HEK293 (cell line): ENCODE measurements around the gene WDR76.

ENCODE experiments used
- CTCF ChIA-PET: fragments of 350-600 bp; formaldehyde crosslinking; extraction: SDS; loops from one replicate; lab custom pipeline; 2021; ENCODE audit warnings: antibody characterized with exemption; lab: Yijun Ruan, JAX
- POLR2A ChIA-PET: fragments of 300-600 bp; formaldehyde crosslinking; extraction: SDS; loops from one replicate; lab custom pipeline; 2020; ENCODE audit warnings: antibody characterized with exemption, inconsistent platforms; lab: Yijun Ruan, JAX
- H3K27ac ChIP-seq: fragments of 200-500 bp; sonication (Bioruptor generic); 2 replicates; pipeline ENCODE4 v1.5.1; 2014; ENCODE audit warnings: low read depth, low read length, control low read depth, inconsistent platforms; ENCODE audit errors: extremely low read depth
- H3K36me3 ChIP-seq, 2 experiments: fragments of 200-500 bp in 1 of 2; sonication (Bioruptor generic) in 1 of 2; 1 replicate in 1 of 2; 2 replicates in 1 of 2; pipeline ENCODE4 v1.5.1; 2014 to 2017; ENCODE audit warnings: inconsistent platforms in 2 of 2, low read length in 2 of 2; ENCODE audit not compliant: control insufficient read depth in 2 of 2, insufficient read depth in 1 of 2
- H3K4me1 ChIP-seq: fragments of 200-500 bp; sonication (Bioruptor generic); 2 replicates; pipeline ENCODE4 v1.5.1; 2014; ENCODE audit warnings: mild to moderate bottlenecking, low read length, inconsistent platforms; ENCODE audit not compliant: control insufficient read depth, insufficient read depth
- H3K4me3 ChIP-seq: 2 replicates; pipeline ENCODE4 v1.5.1; 2011; ENCODE audit warnings: low read depth, mild to moderate bottlenecking, control low read depth, low read length, moderate library complexity
- H3K9me3 ChIP-seq: fragments of 200-500 bp; sonication (Bioruptor generic); 2 replicates; pipeline ENCODE4 v1.5.1; 2014; ENCODE audit warnings: low read depth, low read length, inconsistent platforms; ENCODE audit not compliant: control insufficient read depth, insufficient read depth
- BCL11A ChIP-seq: fragments of 450-650 bp; formaldehyde crosslinking; IDR thresholded peaks from 2 replicates; pipeline ENCODE4 v1.5.1; 2016; ENCODE audit warnings: low read depth, missing biosample characterization, missing genetic modification characterization
- GLIS2 ChIP-seq: fragments of 450-650 bp; formaldehyde crosslinking; IDR thresholded peaks from 2 replicates; pipeline ENCODE4 v1.5.1; 2016; ENCODE audit warnings: missing biosample characterization, missing genetic modification characterization
- HOXD13 ChIP-seq: sonication (generic); formaldehyde crosslinking; IDR thresholded peaks from 2 replicates; pipeline ENCODE4 v1.8.0; 2022; ENCODE audit warnings: missing genetic modification reagents, borderline replicate concordance
- IKZF3 ChIP-seq: fragments of 450-650 bp; IDR thresholded peaks from 2 replicates; pipeline ENCODE4 v1.5.0; 2018; ENCODE audit warnings: missing biosample characterization, mild to moderate bottlenecking, missing genetic modification characterization, moderate library complexity
- REST ChIP-seq: fragments of 450-650 bp; formaldehyde crosslinking; IDR thresholded peaks from 2 replicates; pipeline ENCODE4 v1.5.1; 2016; ENCODE audit warnings: missing biosample characterization, missing genetic modification characterization
- ZBTB17 ChIP-seq: fragments of 450-650 bp; formaldehyde crosslinking; IDR thresholded peaks from 2 replicates; pipeline ENCODE4 v1.5.1; 2016; ENCODE audit warnings: missing biosample characterization, missing genetic modification characterization
- ZEB2 ChIP-seq: fragments of 450-650 bp; formaldehyde crosslinking; IDR thresholded peaks from 2 replicates; pipeline ENCODE4 v1.5.1; 2016; ENCODE audit warnings: missing biosample characterization, missing genetic modification characterization
- ZFP37 ChIP-seq: fragments of 450-650 bp; formaldehyde crosslinking; IDR thresholded peaks from 2 replicates; pipeline ENCODE4 v1.5.1; 2016; ENCODE audit warnings: missing biosample characterization, missing genetic modification characterization
- ZFP41 ChIP-seq: fragments of 450-650 bp; formaldehyde crosslinking; IDR thresholded peaks from 2 replicates; pipeline ENCODE4 v1.5.1; 2016; ENCODE audit warnings: missing biosample characterization, missing genetic modification characterization, borderline replicate concordance
- ZNF214 ChIP-seq: fragments of 450-650 bp; formaldehyde crosslinking; IDR thresholded peaks from 2 replicates; pipeline ENCODE4 v1.5.1; 2017; ENCODE audit warnings: missing biosample characterization, mild to moderate bottlenecking, missing genetic modification characterization, borderline replicate concordance
- ZNF311 ChIP-seq: fragments of 450-650 bp; formaldehyde crosslinking; IDR thresholded peaks from 2 replicates; pipeline ENCODE4 v1.5.1; 2017; ENCODE audit warnings: missing biosample characterization, missing genetic modification characterization, borderline replicate concordance
- ZNF341 ChIP-seq: fragments of 450-650 bp; formaldehyde crosslinking; IDR thresholded peaks from 2 replicates; pipeline ENCODE4; 2016; ENCODE audit warnings: low read depth, missing biosample characterization, missing genetic modification characterization
- ZNF366 ChIP-seq: fragments of 450-650 bp; formaldehyde crosslinking; conservative IDR thresholded peaks from 2 replicates; pipeline ENCODE4 v1.5.1; 2016; ENCODE audit warnings: missing biosample characterization, missing genetic modification characterization
- ZNF501 ChIP-seq: fragments of 450-650 bp; formaldehyde crosslinking; IDR thresholded peaks from 2 replicates; pipeline ENCODE4 v1.5.1; 2016; ENCODE audit warnings: missing biosample characterization, missing genetic modification characterization
- ZNF521 ChIP-seq: fragments of 450-650 bp; formaldehyde crosslinking; IDR thresholded peaks from 2 replicates; pipeline ENCODE4 v1.5.1; 2017; ENCODE audit warnings: missing biosample characterization, mild to moderate bottlenecking, missing genetic modification characterization
- ZNF549 ChIP-seq: fragments of 450-650 bp; IDR thresholded peaks from 2 replicates; pipeline ENCODE4 v1.5.1; 2018; ENCODE audit warnings: missing biosample characterization, missing genetic modification characterization, mild to moderate bottlenecking, inconsistent platforms, moderate library complexity
- ZNF560 ChIP-seq: fragments of 450-650 bp; formaldehyde crosslinking; IDR thresholded peaks from 2 replicates; pipeline ENCODE4 v1.5.1; 2017; ENCODE audit warnings: missing biosample characterization, missing genetic modification characterization, borderline replicate concordance
- ZNF654 ChIP-seq: fragments of 450-650 bp; formaldehyde crosslinking; IDR thresholded peaks from 2 replicates; pipeline ENCODE4 v1.5.1; 2016; ENCODE audit warnings: low read depth, missing biosample characterization, missing genetic modification characterization
- ZSCAN23 ChIP-seq: fragments of 450-650 bp; formaldehyde crosslinking; IDR thresholded peaks from 2 replicates; pipeline ENCODE4 v1.5.1; 2016; ENCODE audit warnings: missing biosample characterization, missing genetic modification characterization
- TF ChIP-seq, protein P1 (sequence below): fragments of 450-650 bp; formaldehyde crosslinking; IDR thresholded peaks from 2 replicates; pipeline ENCODE4 v1.5.1; 2016; ENCODE audit warnings: missing biosample characterization, missing genetic modification characterization

WDR76 gene

DNA sequence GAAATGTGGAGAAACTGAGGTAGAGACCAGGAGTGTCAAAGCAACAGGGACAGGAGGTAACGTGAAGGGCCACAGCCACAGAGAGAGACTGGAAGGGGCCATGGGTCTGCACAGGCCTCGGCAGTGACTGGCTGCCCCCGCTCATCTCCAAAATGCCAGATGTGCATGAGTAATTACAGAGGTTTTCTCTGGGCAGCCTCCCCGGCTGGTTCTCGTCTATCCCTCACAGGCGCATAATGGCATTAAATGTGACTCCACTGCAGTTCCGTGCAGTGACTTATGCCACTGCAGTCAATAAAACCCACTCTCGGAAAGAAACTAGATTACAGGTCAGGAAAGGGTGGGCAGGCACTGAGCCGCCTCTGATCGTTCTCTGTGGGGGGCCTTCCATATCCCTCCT lies 74.7 kb downstream of the WDR76 start:
- ChIA-PET POLR2A (no interaction called here), CTCF (interaction anchor here (0.6 to 0.7 kb wide), 3 partner anchors 21 to 128 kb away, joined by 3 to 4 read pairs (median 4); no protein-coding TSS in a partner anchor)
- Histone ChIP-seq H3K36me3 (peaks cover 0 to 6% of the 10 kb centered on the region in 2 experiments; a peak in 2 of 3 replicates), H3K9me3 (no peaks in the 10 kb centered on the region), H3K4me1 (no peaks in the 10 kb centered on the region), H3K4me3 (no peak overlapping the region), H3K27ac (no peak overlapping the region)
- no peak for TF ChIP-seq BCL11A (tag by site-specific recombination)

DNA sequence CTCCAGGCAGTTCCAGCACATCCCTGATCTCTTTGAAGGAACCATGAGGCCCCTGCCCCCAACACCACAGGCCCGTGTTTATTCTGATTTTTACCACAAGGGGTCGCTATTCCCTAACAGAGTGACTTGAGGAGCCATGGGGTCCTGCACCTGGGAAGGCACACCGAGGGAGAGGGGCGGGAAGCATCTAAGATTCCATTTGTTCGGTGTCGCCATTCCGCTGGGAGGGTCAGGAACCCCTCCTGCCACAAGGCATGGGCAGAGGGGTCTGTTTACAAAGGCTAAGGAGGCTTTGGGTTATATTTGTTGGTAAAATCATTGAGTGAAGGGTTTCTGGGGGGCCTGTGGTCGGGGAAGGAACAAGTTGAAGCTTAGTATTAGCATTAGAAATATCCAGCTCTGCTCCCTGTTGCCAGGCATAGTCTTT lies 77.1 kb downstream of the WDR76 start:
- no peak overlapping the region for H3K27ac ChIP-seq
- no peaks in the 10 kb centered on the region for H3K9me3 ChIP-seq
- no peaks in the 10 kb centered on the region for H3K4me1 ChIP-seq
- POLR2A ChIA-PET, result no interaction called here
- no peak overlapping the region for H3K4me3 ChIP-seq
- TF ChIP-seq, protein P1, sequence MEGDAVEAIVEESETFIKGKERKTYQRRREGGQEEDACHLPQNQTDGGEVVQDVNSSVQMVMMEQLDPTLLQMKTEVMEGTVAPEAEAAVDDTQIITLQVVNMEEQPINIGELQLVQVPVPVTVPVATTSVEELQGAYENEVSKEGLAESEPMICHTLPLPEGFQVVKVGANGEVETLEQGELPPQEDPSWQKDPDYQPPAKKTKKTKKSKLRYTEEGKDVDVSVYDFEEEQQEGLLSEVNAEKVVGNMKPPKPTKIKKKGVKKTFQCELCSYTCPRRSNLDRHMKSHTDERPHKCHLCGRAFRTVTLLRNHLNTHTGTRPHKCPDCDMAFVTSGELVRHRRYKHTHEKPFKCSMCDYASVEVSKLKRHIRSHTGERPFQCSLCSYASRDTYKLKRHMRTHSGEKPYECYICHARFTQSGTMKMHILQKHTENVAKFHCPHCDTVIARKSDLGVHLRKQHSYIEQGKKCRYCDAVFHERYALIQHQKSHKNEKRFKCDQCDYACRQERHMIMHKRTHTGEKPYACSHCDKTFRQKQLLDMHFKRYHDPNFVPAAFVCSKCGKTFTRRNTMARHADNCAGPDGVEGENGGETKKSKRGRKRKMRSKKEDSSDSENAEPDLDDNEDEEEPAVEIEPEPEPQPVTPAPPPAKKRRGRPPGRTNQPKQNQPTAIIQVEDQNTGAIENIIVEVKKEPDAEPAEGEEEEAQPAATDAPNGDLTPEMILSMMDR (tag by site-specific recombination), result peak; percentile 73; the same call in 1 of the 2 replicates
- TF ChIP-seq IKZF3 (tag by site-specific recombination) (peak; percentile 49; the same call in 1 of the 2 replicates), ZBTB17 (tag by site-specific recombination) (peak; percentile 56; the same call in 1 of the 2 replicates), GLIS2 (tag by site-specific recombination) (0 out of 2 replicates have a peak, but pooled peaks have one; percentile 29), ZEB2 (0 out of 2 replicates have a peak, but pooled peaks have one; percentile 33), ZNF521 (no peak), ZSCAN23 (tag by site-specific recombination) (no peak), REST (tag by site-specific recombination) (no peak), ZNF214 (tag by site-specific recombination) (no peak), ZNF654 (tag by site-specific recombination) (peak; percentile 82)
- peaks cover 0 to 6% of the 10 kb centered on the region in 2 experiments; a peak in 2 of 3 replicates for H3K36me3 ChIP-seq
- CTCF ChIA-PET, result interaction anchor here (0.6 to 4.5 kb wide), 25 partner anchors 10 to 358 kb away, joined by 3 to 53 read pairs (median 3); no protein-coding TSS in a partner anchor

GRCh38 chr15:43905755-43906154 lies 79.0 kb downstream of the WDR76 start:
- CTCF ChIA-PET, result interaction anchor here (4.5 kb wide), 1 partner anchor 160 kb away, joined by 53 read pairs; no protein-coding TSS in a partner anchor
- Histone ChIP-seq H3K9me3 (no peaks in the 10 kb centered on the region), H3K4me3 (no peak overlapping the region), H3K27ac (no peak overlapping the region), H3K4me1 (no peaks in the 10 kb centered on the region), H3K36me3 (peaks cover 0 to 7% of the 10 kb centered on the region in 2 experiments; a peak in 2 of 3 replicates)
- TF ChIP-seq ZNF341 (no peak), ZNF560 (no peak), ZNF366 (tag by site-specific recombination) (no peak), ZNF311 (no peak), ZNF549 (no peak), ZFP41 (no peak), ZNF501 (no peak), ZFP37 (no peak), GLIS2 (tag by site-specific recombination) (no peak), HOXD13 (CRISPR knock-in tag) (no peak)
- POLR2A ChIA-PET, result no interaction called here
